HepG2 (cell line): ENCODE measurements around the gene CTSG. TPM values are rescaled to one million over a fixed set of nuclear protein-coding genes. Genes with fewer than 3 reads are reported as not detected.
A peak's percentile ranks its signal among the peaks of the same experiment; 100 is the strongest.

ENCODE experiments used
- ATAC-seq: fragments of 200-7000 bp; cut with Tn5 transposase; 3 replicates; pipeline ENCODE4 v1.9.1; 2020; ENCODE audit warnings: mild to moderate bottlenecking, moderate library complexity
- BruUV-seq: library from RNA; stranded (reverse); fragments of 400-500 nt; replicated peaks from 2 replicates; lab custom pipeline; 2021; lab: Mats Ljungman, UMichigan
- CTCF ChIA-PET: fragments of 300-600 bp; formaldehyde crosslinking; extraction: SDS; loops from one replicate; lab custom pipeline; 2021; ENCODE audit warnings: low total read pairs, inconsistent platforms, low intra/inter-chr PET ratio; lab: Yijun Ruan, JAX
- POLR2A ChIA-PET: fragments of 350-600 bp; sonication (Branson Sonifier 250); formaldehyde crosslinking; loops from one replicate; lab custom pipeline; 2020; ENCODE audit warnings: antibody characterized with exemption, inconsistent platforms; lab: Yijun Ruan, JAX
- DNase-seq: peaks from one replicate; pipeline ENCODE4 v3.0.0-alpha.2; 2015; ENCODE audit warnings: low spot score
- FAIRE-seq: peaks from 3 replicates; lab custom pipeline; 2011; peaks lifted over from hg19 to GRCh38; lab: Jason Lieb, UNC
- H2AFZ ChIP-seq: one replicate; pipeline ENCODE4 v1.6.1; 2011; ENCODE audit warnings: low read length, inconsistent platforms
- H3K27ac ChIP-seq: fragments of 300-600 bp; 3 replicates; pipeline ENCODE4 v1.8.0; 2011; ENCODE audit warnings: mixed run types, mild to moderate bottlenecking, mixed read lengths, low read length, inconsistent platforms; ENCODE audit not compliant: insufficient read depth; ENCODE audit errors: extremely low read length
- H3K27me3 ChIP-seq, 2 experiments: fragments of 200-600 bp in 1 of 2; 2 replicates in 1 of 2; 3 replicates in 1 of 2; pipeline versions ENCODE4 v1.6.0 to v1.8.0; 2011; ENCODE audit warnings: low read length in 2 of 2, mild to moderate bottlenecking in 2 of 2, moderate library complexity in 2 of 2, inconsistent platforms in 1 of 2; ENCODE audit not compliant: insufficient read depth in 2 of 2, control insufficient read depth in 1 of 2
- H3K36me3 ChIP-seq, 2 experiments: fragments of 200-600 bp in 1 of 2; replicated peaks in 1 of 2; 2 replicates in 1 of 2; 3 replicates in 1 of 2; pipeline versions ENCODE4 v1.5.1 to v1.8.0; 2011; ENCODE audit warnings: low read length in 2 of 2, inconsistent platforms in 1 of 2; ENCODE audit not compliant: insufficient read depth in 2 of 2, control insufficient read depth in 1 of 2
- H3K4me1 ChIP-seq: 2 replicates; pipeline ENCODE4 v1.5.1; 2012; ENCODE audit warnings: low read length, inconsistent platforms; ENCODE audit not compliant: insufficient read depth
- H3K4me2 ChIP-seq: 2 replicates; pipeline ENCODE4 v1.6.0; 2011; ENCODE audit warnings: low read depth, low read length, inconsistent platforms
- H3K4me3 ChIP-seq, 3 experiments: fragments of 200-600 bp in 1 of 3; sonication (generic), shearing (Covaris generic) in 1 of 3; replicated peaks in 1 of 3; 2 replicates each; pipeline ENCODE4 v1.5.1; 2011 to 2016; ENCODE audit warnings: low read length in 3 of 3, inconsistent platforms in 2 of 3, low read depth in 2 of 3, mild to moderate bottlenecking in 2 of 3, control low read depth in 1 of 3, mixed read lengths in 1 of 3; ENCODE audit not compliant: insufficient read depth in 1 of 3
- H3K79me2 ChIP-seq: one replicate; pipeline ENCODE4 v1.6.1; 2011; ENCODE audit warnings: low read length, inconsistent platforms; ENCODE audit not compliant: insufficient read depth
- H3K9ac ChIP-seq: 2 replicates; pipeline ENCODE4 v1.6.0; 2011; ENCODE audit warnings: mild to moderate bottlenecking, low read depth, low read length, inconsistent platforms; ENCODE audit not compliant: insufficient read depth
- H3K9me3 ChIP-seq: 2 replicates; pipeline ENCODE4 v1.5.1; 2012; ENCODE audit warnings: mild to moderate bottlenecking, low read length
- H4K20me1 ChIP-seq: 2 replicates; pipeline ENCODE4 v1.6.0; 2011; ENCODE audit warnings: inconsistent platforms, mild to moderate bottlenecking, low read length, moderate library complexity; ENCODE audit not compliant: insufficient read depth
- FOXC1 ChIP-seq: sonication (generic); formaldehyde crosslinking; IDR thresholded peaks from 2 replicates; pipeline ENCODE4 v1.8.0; 2022; ENCODE audit warnings: mild to moderate bottlenecking, missing genetic modification reagents, borderline replicate concordance
- SKI ChIP-seq: fragments of 450-650 bp; IDR thresholded peaks from one replicate; pipeline ENCODE4 v1.6.1; 2018; ENCODE audit warnings: mild to moderate bottlenecking; ENCODE audit not compliant: partially characterized antibody
- ZFP37 ChIP-seq: sonication (generic); formaldehyde crosslinking; IDR thresholded peaks from 2 replicates; pipeline ENCODE4 v1.4.0; 2020; ENCODE audit warnings: missing genetic modification reagents, borderline replicate concordance
- ZNF747 ChIP-seq: sonication (generic); formaldehyde crosslinking; IDR thresholded peaks from 2 replicates; pipeline ENCODE4 v1.8.1; 2023; ENCODE audit warnings: missing genetic modification reagents, mild to moderate bottlenecking, borderline replicate concordance
- WGBS: methylation state at CpG from one replicate; pipeline ENCODE4 v1.1.6; 2017; ENCODE audit warnings: low lambda C conversion rate; 5-methylcytosine and 5-hydroxymethylcytosine counted together
- in situ Hi-C: cut with HindIII; loops from 2 replicates; pipeline ENCODE4 v1.10.0; 2017; ENCODE audit warnings: low pct_unique_long_range_greater_than_20kb; ENCODE audit not compliant: extremely low pct_ligation_motif_present
- intact Hi-C: fragments of 100-400 bp; cut with micrococcal nuclease; formaldehyde crosslinking; loops from one replicate; pipeline ENCODE4 v1.10.0; 2022; ENCODE audit not compliant: unreplicated experiment
- polyA plus RNA-seq, 8 experiments: library from polyadenylated mRNA; depleted of rRNA in 3 of 8; stranded (reverse) in 7 of 8; unstranded in 1 of 8; fragments of >200 nt; fragmentation: Illumina TruSeq in 4 of 8; extraction: Trizol in 4 of 8; gene quantifications; 2 replicates each; pipeline versions ENCODE4 v1.2.1 to v1.2.3, GENCODE V29; 2011 to 2016; ENCODE audit warnings: low read depth in 4 of 8, missing spikeins in 1 of 8, mixed read lengths in 1 of 8; ENCODE audit not compliant: insufficient read depth in 1 of 8
- total RNA-seq, 5 experiments: library from RNA; depleted of rRNA; stranded (reverse); fragments of >200 nt; fragmentation: Illumina TruSeq; extraction: Trizol; gene quantifications; 2 replicates each; pipeline ENCODE4 v1.2.3, GENCODE V29; 2016; ENCODE audit warnings: low read depth in 1 of 5
- TF ChIP-seq, protein P1 (sequence below): sonication (generic); formaldehyde crosslinking; IDR thresholded peaks from 2 replicates; pipeline ENCODE4 v1.8.0; 2022; ENCODE audit warnings: missing genetic modification reagents, mild to moderate bottlenecking, moderate library complexity, borderline replicate concordance
- TF ChIP-seq, protein P2 (sequence below): sonication (generic); formaldehyde crosslinking; IDR thresholded peaks from 2 replicates; pipeline ENCODE4 v1.5.0; 2020; ENCODE audit warnings: mild to moderate bottlenecking, missing genetic modification reagents

Gene CTSG
- total and polyA plus RNA-seq, 2 of the 13 experiments (the other 11 are each of a cell fraction or from before 2014, with no cell fraction given) = not detected

DNA sequence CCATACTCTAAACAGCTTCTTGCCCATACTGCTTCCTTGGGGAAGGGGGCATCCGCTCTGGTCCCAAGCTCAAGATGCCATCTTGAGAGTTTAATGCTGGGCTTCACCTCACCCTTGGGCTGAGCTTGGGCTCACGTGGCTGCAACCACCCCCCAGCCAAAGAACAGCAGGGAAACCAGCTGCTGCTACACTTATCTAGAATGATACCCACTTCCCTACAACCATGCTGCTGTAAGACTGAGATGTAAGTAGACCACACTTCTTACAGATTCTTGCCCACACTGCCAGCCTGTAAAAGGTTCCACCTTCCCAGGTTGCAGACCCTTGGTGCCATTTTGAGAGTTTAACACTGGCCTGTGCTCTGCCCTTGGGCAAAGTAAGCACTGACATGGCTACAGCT is 9.7 kb downstream of the CTSG start:
- BruUV-seq = no TSS peak
- intact Hi-C loops (no loop called here), in situ Hi-C loops (no loop called here)
- no peak for DNase-seq
- Histone ChIP-seq H3K4me3 (no peak overlapping the region), H2AFZ (no peak overlapping the region), H3K36me3 (no peaks in the 10 kb centered on the region), H3K9ac (no peak overlapping the region), H3K4me1 (no peaks in the 10 kb centered on the region), H3K79me2 (no peaks in the 10 kb centered on the region), H4K20me1 (no peaks in the 10 kb centered on the region), H3K27ac (no peak overlapping the region), H3K9me3 (no peaks in the 10 kb centered on the region), H3K27me3 (no peaks in the 10 kb centered on the region), H3K4me2 (no peak overlapping the region)
- peak; percentile 18; the same call in 1 of the 3 replicates for ATAC-seq
- no peak for TF ChIP-seq SKI
- TF ChIP-seq, protein P1, sequence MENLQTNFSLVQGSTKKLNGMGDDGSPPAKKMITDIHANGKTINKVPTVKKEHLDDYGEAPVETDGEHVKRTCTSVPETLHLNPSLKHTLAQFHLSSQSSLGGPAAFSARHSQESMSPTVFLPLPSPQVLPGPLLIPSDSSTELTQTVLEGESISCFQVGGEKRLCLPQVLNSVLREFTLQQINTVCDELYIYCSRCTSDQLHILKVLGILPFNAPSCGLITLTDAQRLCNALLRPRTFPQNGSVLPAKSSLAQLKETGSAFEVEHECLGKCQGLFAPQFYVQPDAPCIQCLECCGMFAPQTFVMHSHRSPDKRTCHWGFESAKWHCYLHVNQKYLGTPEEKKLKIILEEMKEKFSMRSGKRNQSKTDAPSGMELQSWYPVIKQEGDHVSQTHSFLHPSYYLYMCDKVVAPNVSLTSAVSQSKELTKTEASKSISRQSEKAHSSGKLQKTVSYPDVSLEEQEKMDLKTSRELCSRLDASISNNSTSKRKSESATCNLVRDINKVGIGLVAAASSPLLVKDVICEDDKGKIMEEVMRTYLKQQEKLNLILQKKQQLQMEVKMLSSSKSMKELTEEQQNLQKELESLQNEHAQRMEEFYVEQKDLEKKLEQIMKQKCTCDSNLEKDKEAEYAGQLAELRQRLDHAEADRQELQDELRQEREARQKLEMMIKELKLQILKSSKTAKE (CRISPR knock-in tag) = no peak
- no peak for TF ChIP-seq ZFP37 (CRISPR knock-in tag)
- TF ChIP-seq ZNF747 (CRISPR knock-in tag) = no peak
- TF ChIP-seq, protein P2, sequence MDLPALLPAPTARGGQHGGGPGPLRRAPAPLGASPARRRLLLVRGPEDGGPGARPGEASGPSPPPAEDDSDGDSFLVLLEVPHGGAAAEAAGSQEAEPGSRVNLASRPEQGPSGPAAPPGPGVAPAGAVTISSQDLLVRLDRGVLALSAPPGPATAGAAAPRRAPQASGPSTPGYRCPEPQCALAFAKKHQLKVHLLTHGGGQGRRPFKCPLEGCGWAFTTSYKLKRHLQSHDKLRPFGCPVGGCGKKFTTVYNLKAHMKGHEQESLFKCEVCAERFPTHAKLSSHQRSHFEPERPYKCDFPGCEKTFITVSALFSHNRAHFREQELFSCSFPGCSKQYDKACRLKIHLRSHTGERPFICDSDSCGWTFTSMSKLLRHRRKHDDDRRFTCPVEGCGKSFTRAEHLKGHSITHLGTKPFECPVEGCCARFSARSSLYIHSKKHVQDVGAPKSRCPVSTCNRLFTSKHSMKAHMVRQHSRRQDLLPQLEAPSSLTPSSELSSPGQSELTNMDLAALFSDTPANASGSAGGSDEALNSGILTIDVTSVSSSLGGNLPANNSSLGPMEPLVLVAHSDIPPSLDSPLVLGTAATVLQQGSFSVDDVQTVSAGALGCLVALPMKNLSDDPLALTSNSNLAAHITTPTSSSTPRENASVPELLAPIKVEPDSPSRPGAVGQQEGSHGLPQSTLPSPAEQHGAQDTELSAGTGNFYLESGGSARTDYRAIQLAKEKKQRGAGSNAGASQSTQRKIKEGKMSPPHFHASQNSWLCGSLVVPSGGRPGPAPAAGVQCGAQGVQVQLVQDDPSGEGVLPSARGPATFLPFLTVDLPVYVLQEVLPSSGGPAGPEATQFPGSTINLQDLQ (CRISPR knock-in tag) = 0 out of 2 replicates have a peak, but pooled peaks have one; percentile 39
- TF ChIP-seq FOXC1 (CRISPR knock-in tag) = no peak
- ChIA-PET POLR2A (no interaction called here), CTCF (no interaction called here)
- 34% methylated on average over 2 of the region's 2 CpGs for WGBS
- no peak for FAIRE-seq
